ENCODE results near the gene CLEC4D. TPM values are rescaled to one million over a fixed set of nuclear protein-coding genes. Genes with fewer than 3 reads are reported as not detected.

CLEC4D gene
- total RNA-seq, 1 donor = not detected

GRCh38 chr12:8541562-8541961 lies 28.3 kb downstream of the CLEC4D start:
- no peak overlapping the region for H3K27ac ChIP-seq (ENCODE audit: low read depth, low read length)
- H3K79me2 ChIP-seq (ENCODE audit: insufficient read depth, low read length) = no peaks in the 10 kb centered on the region
- peaks cover 6% of the 10 kb centered on the region for H3K27me3 ChIP-seq (ENCODE audit: insufficient read depth, low read length)
- H3K9me3 ChIP-seq (ENCODE audit: low read depth, low read length) = no peaks in the 10 kb centered on the region
- no peaks in the 10 kb centered on the region for H3K36me3 ChIP-seq (ENCODE audit: insufficient read depth, low read length)
- no peak for DNase-seq (ENCODE audit: insufficient read length, low spot score, missing footprints)
- no peak for TF ChIP-seq CTCF (IDR thresholded peaks at IDR 0.05; ENCODE audit: extremely low read depth, low read depth, low read length)
- H3K4me2 ChIP-seq (ENCODE audit: insufficient read depth, low read length) = no peak overlapping the region
- no peak overlapping the region for H3K4me3 ChIP-seq (ENCODE audit: insufficient read depth, low read length)
- no peak overlapping the region for H2AFZ ChIP-seq (ENCODE audit: low read length)
- no peaks in the 10 kb centered on the region for H3K4me1 ChIP-seq (ENCODE audit: insufficient read depth, low read length)
- no peaks in the 10 kb centered on the region for H4K20me1 ChIP-seq (ENCODE audit: insufficient read depth, low read length)

GRCh38 chr12:8544295-8544694 lies 31.0 kb downstream of the CLEC4D start:
- TF ChIP-seq CTCF (IDR thresholded peaks at IDR 0.05; ENCODE audit: extremely low read depth, low read depth, low read length) = peak; percentile 87
- peak; percentile 73 for DNase-seq (ENCODE audit: insufficient read length, low spot score, missing footprints)
- no peaks in the 10 kb centered on the region for H3K4me1 ChIP-seq (ENCODE audit: insufficient read depth, low read length)
- H3K4me3 ChIP-seq (ENCODE audit: insufficient read depth, low read length) = peak overlapping the region; percentile 31
- peak overlapping the region; percentile 64 for H3K4me2 ChIP-seq (ENCODE audit: insufficient read depth, low read length)
- peak overlapping the region; percentile 41 for H2AFZ ChIP-seq (ENCODE audit: low read length)
- H3K79me2 ChIP-seq (ENCODE audit: insufficient read depth, low read length) = no peaks in the 10 kb centered on the region
- H3K27ac ChIP-seq (ENCODE audit: low read depth, low read length) = no peak overlapping the region
- no peaks in the 10 kb centered on the region for H3K36me3 ChIP-seq (ENCODE audit: insufficient read depth, low read length)
- H3K9me3 ChIP-seq (ENCODE audit: low read depth, low read length) = no peaks in the 10 kb centered on the region
- H3K27me3 ChIP-seq (ENCODE audit: insufficient read depth, low read length) = peaks cover 6% of the 10 kb centered on the region
- no peaks in the 10 kb centered on the region for H4K20me1 ChIP-seq (ENCODE audit: insufficient read depth, low read length)

GRCh38 chr12:8546591-8546990 lies 33.3 kb downstream of the CLEC4D start:
- H3K9me3 ChIP-seq (ENCODE audit: low read depth, low read length) = no peaks in the 10 kb centered on the region
- no peak overlapping the region for H3K4me2 ChIP-seq (ENCODE audit: insufficient read depth, low read length)
- no peak for DNase-seq (ENCODE audit: insufficient read length, low spot score, missing footprints)
- no peaks in the 10 kb centered on the region for H3K79me2 ChIP-seq (ENCODE audit: insufficient read depth, low read length)
- no peak for TF ChIP-seq CTCF (IDR thresholded peaks at IDR 0.05; ENCODE audit: extremely low read depth, low read depth, low read length)
- H2AFZ ChIP-seq (ENCODE audit: low read length) = no peak overlapping the region
- H3K4me1 ChIP-seq (ENCODE audit: insufficient read depth, low read length) = no peaks in the 10 kb centered on the region
- H4K20me1 ChIP-seq (ENCODE audit: insufficient read depth, low read length) = no peaks in the 10 kb centered on the region
- no peak overlapping the region for H3K4me3 ChIP-seq (ENCODE audit: insufficient read depth, low read length)
- no peak overlapping the region for H3K27ac ChIP-seq (ENCODE audit: low read depth, low read length)
- no peaks in the 10 kb centered on the region for H3K36me3 ChIP-seq (ENCODE audit: insufficient read depth, low read length)
- H3K27me3 ChIP-seq (ENCODE audit: insufficient read depth, low read length) = no peaks in the 10 kb centered on the region

- no peak for DNase-seq (ENCODE audit: insufficient read length, low spot score, missing footprints)
Measured at GRCh38 chr12:8547645-8548044, 34.3 kb downstream of the CLEC4D start.

More at GRCh38 chr12:8547645-8548044, 34.3 kb downstream of the CLEC4D start:
- Histone ChIP-seq H3K4me3 (ENCODE audit: insufficient read depth, low read length) (no peak overlapping the region), H3K4me2 (ENCODE audit: insufficient read depth, low read length) (no peak overlapping the region), H3K36me3 (ENCODE audit: insufficient read depth, low read length) (no peaks in the 10 kb centered on the region), H2AFZ (ENCODE audit: low read length) (no peak overlapping the region), H3K4me1 (ENCODE audit: insufficient read depth, low read length) (no peaks in the 10 kb centered on the region), H4K20me1 (ENCODE audit: insufficient read depth, low read length) (no peaks in the 10 kb centered on the region), H3K27ac (ENCODE audit: low read depth, low read length) (no peak overlapping the region), H3K9me3 (ENCODE audit: low read depth, low read length) (no peaks in the 10 kb centered on the region), H3K79me2 (ENCODE audit: insufficient read depth, low read length) (no peaks in the 10 kb centered on the region), H3K27me3 (ENCODE audit: insufficient read depth, low read length) (no peaks in the 10 kb centered on the region)
- no peak for TF ChIP-seq CTCF (IDR thresholded peaks at IDR 0.05; ENCODE audit: extremely low read depth, low read depth, low read length)
